Measurements from ENCODE around the gene ATP6V0E2. TPM values are rescaled to one million over a fixed set of nuclear protein-coding genes. Genes with fewer than 3 reads are reported as not detected.

The ATP6V0E2 gene
- total RNA-seq, 1 experiment from 2014 or later, result 26.2 TPM

- TF ChIP-seq AFF4 (CRISPR knock-in tag; IDR thresholded peaks at IDR 0.05; ENCODE audit: borderline replicate concordance), result no peak
Measured at GRCh38 chr7:149825567-149826343, 48.0 kb upstream of the ATP6V0E2 start (continued).

- TF ChIP-seq ARID4B (CRISPR knock-in tag; IDR thresholded peaks at IDR 0.05; ENCODE audit: borderline replicate concordance) (no peak), TP53 (CRISPR knock-in tag; IDR thresholded peaks at IDR 0.05) (no peak), E2F5 (CRISPR knock-in tag; IDR thresholded peaks at IDR 0.05) (no peak), ZNF423 (CRISPR knock-in tag; IDR thresholded peaks at IDR 0.05) (no peak), NR1H2 (CRISPR knock-in tag; IDR thresholded peaks at IDR 0.05) (no peak)
- ChIA-PET CTCF (no interaction called here), POLR2A (no interaction called here)
- H3K4me3 Mint-ChIP-seq, result no peak overlapping the region
- peak; percentile 10 for DNase-seq (ENCODE audit: low spot score)
- no peaks in the 10 kb centered on the region for H3K36me3 Mint-ChIP-seq
- no peaks in the 10 kb centered on the region; the same call in none of the 2 replicates for H3K27me3 Mint-ChIP-seq (ENCODE audit: low read depth)
- ATAC-seq, result no peak
- peaks cover 3% of the 10 kb centered on the region; the same call in 1 of the 2 replicates for H3K9me3 Mint-ChIP-seq
- H3K27ac Mint-ChIP-seq, result no peak overlapping the region
- H3K4me1 Mint-ChIP-seq, result peaks cover 5% of the 10 kb centered on the region
Measured at GRCh38 chr7:149826344-149827088, 47.3 kb upstream of the ATP6V0E2 start.

GRCh38 chr7:149827089-149827981, 46.4 kb upstream of the ATP6V0E2 start:
- CTCF ChIA-PET, result no interaction called here
- POLR2A ChIA-PET, result no interaction called here
- no peak overlapping the region for H3K27ac Mint-ChIP-seq
- peaks cover 3% of the 10 kb centered on the region; the same call in 1 of the 2 replicates for H3K9me3 Mint-ChIP-seq
- H3K4me1 Mint-ChIP-seq, result peaks cover 10% of the 10 kb centered on the region
- H3K27me3 Mint-ChIP-seq (ENCODE audit: low read depth), result no peaks in the 10 kb centered on the region; the same call in none of the 2 replicates
- H3K4me3 Mint-ChIP-seq, result no peak overlapping the region
- ATAC-seq (no peak), DNase-seq (ENCODE audit: low spot score) (peak; percentile 7)
- no peaks in the 10 kb centered on the region for H3K36me3 Mint-ChIP-seq
- TF ChIP-seq E2F5 (CRISPR knock-in tag; IDR thresholded peaks at IDR 0.05), result no peak
- TF ChIP-seq MXD4 (CRISPR knock-in tag; IDR thresholded peaks at IDR 0.05; ENCODE audit: borderline replicate concordance), result no peak
- TF ChIP-seq ZNF232 (CRISPR knock-in tag; IDR thresholded peaks at IDR 0.05), result no peak
- TF ChIP-seq NR3C1 (CRISPR knock-in tag; conservative IDR thresholded peaks at IDR 0.05; ENCODE audit: low read depth), result no peak
- TF ChIP-seq GRHL2 (CRISPR knock-in tag; IDR thresholded peaks at IDR 0.05; ENCODE audit: insufficient replicate concordance, severe bottlenecking), result no peak
- no peak for TF ChIP-seq ZSCAN18 (CRISPR knock-in tag; IDR thresholded peaks at IDR 0.05)
- no peak for TF ChIP-seq ZNF138 (CRISPR knock-in tag; conservative IDR thresholded peaks at IDR 0.05)
- no peak for TF ChIP-seq SMAD3 (CRISPR knock-in tag; IDR thresholded peaks at IDR 0.05; ENCODE audit: borderline replicate concordance)

Measured in WTC11 (cell line).